Measurements from ENCODE around the gene COX4I1. TPM values are rescaled to one million over a fixed set of nuclear protein-coding genes. Genes with fewer than 3 reads are reported as not detected.

COX4I1 gene
- total and polyA plus RNA-seq, 9 of the 15 experiments (the other 6 are each of a cell fraction or from before 2014, with no cell fraction given), result 651 to 2,356 (median 1,032) TPM

- Histone ChIP-seq H3K4me2 (ENCODE audit: insufficient read depth, low read length) (no peak overlapping the region), H3K36me3 (ENCODE audit: control insufficient read depth, insufficient read depth, low read length) (no peaks in the 10 kb centered on the region), H4K20me1 (replicated peaks; ENCODE audit: control insufficient read depth, insufficient read depth, low read length) (peaks cover 36% of the 10 kb centered on the region), H3K4me1 (replicated peaks in 1 of 2; ENCODE audit: control insufficient read depth in 2 of 2, insufficient read depth in 2 of 2, low read length in 2 of 2) (peaks cover 0 to 32% of the 10 kb centered on the region in 2 experiments; a peak in 2 of 5 replicates), H3K4me3 (peak overlapping the region; percentile 19; the same call in 1 of the 2 replicates), H3K9ac (ENCODE audit: insufficient read depth in 1 of 2, low read depth in 2 of 2, low read length in 2 of 2) (peak overlapping the region in 1 of 2 experiments; percentile 35; a peak in 2 of 4 replicates), H3K9me3 (replicated peaks; ENCODE audit: control insufficient read depth, insufficient read depth, low read depth, low read length) (no peaks in the 10 kb centered on the region), H3K79me2 (ENCODE audit: control insufficient read depth, insufficient read depth, low read length) (no peaks in the 10 kb centered on the region), H3K9me1 (ENCODE audit: control insufficient read depth, insufficient read depth, low read length) (peaks cover 4% of the 10 kb centered on the region), H3K27me3 (ENCODE audit: control insufficient read depth in 2 of 2, insufficient read depth in 2 of 2, low read length in 2 of 2) (peaks cover 41 to 71% of the 10 kb centered on the region in 2 experiments; a peak in 4 of 5 replicates), H2AFZ (ENCODE audit: low read depth, low read length) (no peak overlapping the region), H3K27ac (ENCODE audit: extremely low read depth, low read depth, low read length) (no peak overlapping the region)
- FAIRE-seq (no peak), DNase-seq (ENCODE audit: extremely low read depth in 1 of 4, low spot score in 3 of 4) (peak in 2 of 4 experiments; percentile 33 to 39), ATAC-seq (no peak)
- ChIA-PET CTCF (ENCODE audit: low intra/inter-chr PET ratio) (interaction anchor here (0.6 kb wide), 1 partner anchor 10 kb away, joined by 3 read pairs; no protein-coding TSS in a partner anchor), POLR2A (no interaction called here)
- BruUV-seq (replicated peaks), result no TSS peak
- TF ChIP-seq TBL1XR1 (IDR thresholded peaks at IDR 0.05; ENCODE audit: low read length in 2 of 2) (no peak), GTF2E2 (tag; IDR thresholded peaks at IDR 0.05) (no peak), CHD7 (IDR thresholded peaks at IDR 0.05; ENCODE audit: low read depth, low read length) (no peak), IFI16 (CRISPR knock-in tag; IDR thresholded peaks at IDR 0.05) (no peak)
- intact Hi-C loops (cut with micrococcal nuclease), result no loop called here
- 4% methylated on average over 46 of the region's 51 CpGs for WGBS (ENCODE audit: insufficient coverage, low coverage, missing lambda C conversion rate)
- in situ Hi-C loops (cut with MboI), result no loop called here
Measured at GRCh38 chr16:85750146-85750826, 49.2 kb upstream of the COX4I1 start.
